Ovary (tissue), 3 donors: ENCODE measurements around the gene FOXD2.

Experiments used
- EP300 ChIP-seq: sonication (generic); formaldehyde crosslinking; IDR thresholded peaks from one replicate; pipeline ENCODE4 v1.6.1; 2017; ENCODE audit warnings: antibody characterized with exemption
- POLR2A ChIP-seq: fragments of 450-650 bp; IDR thresholded peaks from one replicate; pipeline ENCODE4 v1.6.1; 2017; ENCODE audit warnings: antibody characterized with exemption, mild to moderate bottlenecking, moderate library complexity
- TF ChIP-seq, protein P1 (sequence below), 3 donors: fragments of 450-650 bp in 2 of 3; fragments of 200-600 bp in 1 of 3; IDR thresholded peaks; one replicate each; pipeline versions ENCODE4 v1.5.1 to v1.8.0; 2016 to 2022; ENCODE audit warnings: antibody characterized with exemption in 3 of 3, mild to moderate bottlenecking in 1 of 3
- donor health status: DM: no; HTN: no; CAD: no.

- TF ChIP-seq, protein P1, sequence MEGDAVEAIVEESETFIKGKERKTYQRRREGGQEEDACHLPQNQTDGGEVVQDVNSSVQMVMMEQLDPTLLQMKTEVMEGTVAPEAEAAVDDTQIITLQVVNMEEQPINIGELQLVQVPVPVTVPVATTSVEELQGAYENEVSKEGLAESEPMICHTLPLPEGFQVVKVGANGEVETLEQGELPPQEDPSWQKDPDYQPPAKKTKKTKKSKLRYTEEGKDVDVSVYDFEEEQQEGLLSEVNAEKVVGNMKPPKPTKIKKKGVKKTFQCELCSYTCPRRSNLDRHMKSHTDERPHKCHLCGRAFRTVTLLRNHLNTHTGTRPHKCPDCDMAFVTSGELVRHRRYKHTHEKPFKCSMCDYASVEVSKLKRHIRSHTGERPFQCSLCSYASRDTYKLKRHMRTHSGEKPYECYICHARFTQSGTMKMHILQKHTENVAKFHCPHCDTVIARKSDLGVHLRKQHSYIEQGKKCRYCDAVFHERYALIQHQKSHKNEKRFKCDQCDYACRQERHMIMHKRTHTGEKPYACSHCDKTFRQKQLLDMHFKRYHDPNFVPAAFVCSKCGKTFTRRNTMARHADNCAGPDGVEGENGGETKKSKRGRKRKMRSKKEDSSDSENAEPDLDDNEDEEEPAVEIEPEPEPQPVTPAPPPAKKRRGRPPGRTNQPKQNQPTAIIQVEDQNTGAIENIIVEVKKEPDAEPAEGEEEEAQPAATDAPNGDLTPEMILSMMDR (IDR thresholded peaks at IDR 0.05) = no peak
- TF ChIP-seq POLR2A (no peak), EP300 (no peak)
These were observed 22.2 kb downstream of the FOXD2 start for GRCh38 chr1:47460040-47460439.
